Fibroblast of skin of right biceps (primary cell): ENCODE measurements around the gene FAM9B.
A peak's percentile ranks its signal among the peaks of the same experiment; 100 is the strongest.
"Not testable (repeated sequence)": the region's sequence is repeated elsewhere in the genome, so short reads cannot be mapped to it uniquely, and the experiment has no call there.

Source experiments
- DNase-seq: peaks from one replicate; pipeline ENCODE4 v3.0.0-alpha.2; 2013

The FAM9B gene

GRCh38 chrX:9033989-9034388, at the start of gene FAM9B:
TSS of gene FAM9B (minus strand) at chrX:9034127. CDS start at chrX:9032986, 1,141 bp downstream.
- no peak for DNase-seq

- no peak for DNase-seq
These were observed 47.3 kb upstream of the FAM9B start for GRCh38 chrX:9081271-9081670.

GRCh38 chrX:9074326-9074725, 40.4 kb upstream of the FAM9B start:
- DNase-seq = no peak

- peak; percentile 26 for DNase-seq
These were observed 38.4 kb upstream of the FAM9B start for GRCh38 chrX:9072281-9072680.

GRCh38 chrX:9071031-9071650, 37.2 kb upstream of the FAM9B start:
- peak; percentile 27 for DNase-seq

GRCh38 chrX:9069573-9069972, 35.6 kb upstream of the FAM9B start:
- no peak for DNase-seq

- no peak for DNase-seq
These were observed 30.8 kb upstream of the FAM9B start for GRCh38 chrX:9064694-9065093.

- no peak for DNase-seq
These were observed 28.7 kb upstream of the FAM9B start for GRCh38 chrX:9062641-9063040.

- no peak for DNase-seq
These were observed 21.4 kb upstream of the FAM9B start for GRCh38 chrX:9055354-9055753.

GRCh38 chrX:9052081-9052480, 18.2 kb upstream of the FAM9B start:
- no peak for DNase-seq

GRCh38 chrX:9050331-9050730, 16.4 kb upstream of the FAM9B start:
- no peak for DNase-seq

GRCh38 chrX:9048801-9049200, 14.9 kb upstream of the FAM9B start:
- DNase-seq = no peak

GRCh38 chrX:9038244-9038643, 4.3 kb upstream of the FAM9B start:
- no peak for DNase-seq

GRCh38 chrX:9037296-9037695, 3.4 kb upstream of the FAM9B start:
- DNase-seq = no peak

- no peak for DNase-seq
These were observed 341 bp downstream of the FAM9B start for GRCh38 chrX:9033586-9033985.

GRCh38 chrX:9033179-9033578, 748 bp downstream of the FAM9B start:
- no peak for DNase-seq

- DNase-seq = no peak
These were observed 10.6 kb downstream of the FAM9B start for GRCh38 chrX:9023293-9023692.

- peak; percentile 45 for DNase-seq
These were observed 14.8 kb downstream of the FAM9B start for GRCh38 chrX:9019151-9019550.

GRCh38 chrX:9018332-9018731, 15.6 kb downstream of the FAM9B start:
- DNase-seq = not testable (repeated sequence)

- no peak for DNase-seq
These were observed 30.9 kb downstream of the FAM9B start for GRCh38 chrX:9003041-9003440.

- peak; percentile 46 for DNase-seq
These were observed 45.5 kb downstream of the FAM9B start for GRCh38 chrX:8988446-8988845.

GRCh38 chrX:8987672-8988250, 46.2 kb downstream of the FAM9B start:
- no peak for DNase-seq

GRCh38 chrX:8984231-8984630, 49.7 kb downstream of the FAM9B start:
- DNase-seq = peak; percentile 5

- no peak for DNase-seq
These were observed 52.2 kb downstream of the FAM9B start for GRCh38 chrX:8981723-8982122.

GRCh38 chrX:8980756-8981155, 53.2 kb downstream of the FAM9B start:
- DNase-seq = no peak
